Measurements from ENCODE around the gene CD300A. TPM values are rescaled to one million over a fixed set of nuclear protein-coding genes. Genes with fewer than 3 reads are reported as not detected.
A peak's percentile ranks its signal among the peaks of the same experiment; 100 is the strongest.

CD300A gene
- total RNA-seq, 3 donors from 2014 or later (not counting 1 experiment from before 2014, with no cell fraction given) = 287 to 370 (median 295) TPM

- H3K4me1 ChIP-seq (ENCODE audit: control insufficient read depth, insufficient read depth, low read length) = peaks cover 89% of the 10 kb centered on the region
- peaks cover 42 to 55% of the 10 kb centered on the region in 2 donors for H3K4me1 Mint-ChIP-seq
- H3K27me3 Mint-ChIP-seq (ENCODE audit: low read depth in 2 of 2) = no peaks in the 10 kb centered on the region
- intact Hi-C loops (cut with micrococcal nuclease) = no loop called here
- H3K27me3 ChIP-seq (ENCODE audit: control insufficient read depth, insufficient read depth, low read length) = no peaks in the 10 kb centered on the region
- no peaks in the 10 kb centered on the region for H3K36me3 Mint-ChIP-seq
- H3K4me3 ChIP-seq (ENCODE audit: low read length) = no peak overlapping the region
- TF ChIP-seq CTCF (IDR thresholded peaks at IDR 0.05) = no peak
- ATAC-seq (no peak), DNase-seq (no peak)
- H3K4me3 Mint-ChIP-seq = peak overlapping the region; percentile 13
- H3K27ac Mint-ChIP-seq = no peak overlapping the region
- H3K9me3 ChIP-seq (ENCODE audit: control insufficient read depth, insufficient read depth, low read length) = no peaks in the 10 kb centered on the region
- no peaks in the 10 kb centered on the region for H3K9me3 Mint-ChIP-seq
- 88% methylated on average over 10 of the region's 10 CpGs for WGBS (ENCODE audit: insufficient coverage)
- H3K36me3 ChIP-seq (ENCODE audit: control insufficient read depth, insufficient read depth, low read length) = no peaks in the 10 kb centered on the region
- peak overlapping the region; percentile 80 for H3K27ac ChIP-seq (ENCODE audit: low read length)
Observed at GRCh38 chr17:74461611-74462010, 4.8 kb upstream of the CD300A start.

- Mint-ChIP-seq H3K36me3 (no peaks in the 10 kb centered on the region), H3K4me3 (no peak overlapping the region), H3K27me3 (ENCODE audit: low read depth in 2 of 2) (no peaks in the 10 kb centered on the region), H3K4me1 (peaks cover 24 to 42% of the 10 kb centered on the region in 2 donors), H3K9me3 (no peaks in the 10 kb centered on the region), H3K27ac (no peak overlapping the region)
- Histone ChIP-seq H3K9me3 (ENCODE audit: control insufficient read depth, insufficient read depth, low read length) (no peaks in the 10 kb centered on the region), H3K27ac (ENCODE audit: low read length) (peak overlapping the region; percentile 80), H3K27me3 (ENCODE audit: control insufficient read depth, insufficient read depth, low read length) (no peaks in the 10 kb centered on the region), H3K36me3 (ENCODE audit: control insufficient read depth, insufficient read depth, low read length) (peaks cover 4% of the 10 kb centered on the region), H3K4me1 (ENCODE audit: control insufficient read depth, insufficient read depth, low read length) (peaks cover 71% of the 10 kb centered on the region), H3K4me3 (ENCODE audit: low read length) (no peak overlapping the region)
- intact Hi-C loops (cut with micrococcal nuclease) = loop anchor here (1.0 kb wide), 1 partner anchor 9 kb away; no protein-coding TSS in a partner anchor
- 46% methylated on average over 7 of the region's 7 CpGs for WGBS (ENCODE audit: insufficient coverage)
- ATAC-seq (peak in 1 of 3 donors; percentile 4), DNase-seq (peak in 1 of 2 donors; percentile 38)
- TF ChIP-seq CTCF (IDR thresholded peaks at IDR 0.05) = no peak
Observed at GRCh38 chr17:74464730-74465377, 1.6 kb upstream of the CD300A start.

GRCh38 chr17:74465378-74466110 is 890 bp upstream of the CD300A start:
- H3K36me3 ChIP-seq (ENCODE audit: control insufficient read depth, insufficient read depth, low read length) = peaks cover 10% of the 10 kb centered on the region
- Mint-ChIP-seq H3K4me1 (peaks cover 25 to 44% of the 10 kb centered on the region in 2 donors), H3K36me3 (no peaks in the 10 kb centered on the region), H3K27me3 (ENCODE audit: low read depth in 2 of 2) (no peaks in the 10 kb centered on the region), H3K4me3 (no peak overlapping the region), H3K27ac (no peak overlapping the region), H3K9me3 (no peaks in the 10 kb centered on the region)
- WGBS (ENCODE audit: insufficient coverage) = 42% methylated on average over 8 of the region's 8 CpGs
- ATAC-seq (peak in 1 of 3 donors; percentile 0), DNase-seq (no peak)
- peak overlapping the region; percentile 80 for H3K27ac ChIP-seq (ENCODE audit: low read length)
- H3K27me3 ChIP-seq (ENCODE audit: control insufficient read depth, insufficient read depth, low read length) = no peaks in the 10 kb centered on the region
- H3K9me3 ChIP-seq (ENCODE audit: control insufficient read depth, insufficient read depth, low read length) = no peaks in the 10 kb centered on the region
- H3K4me3 ChIP-seq (ENCODE audit: low read length) = peak overlapping the region; percentile 83
- TF ChIP-seq CTCF (IDR thresholded peaks at IDR 0.05) = no peak
- peaks cover 68% of the 10 kb centered on the region for H3K4me1 ChIP-seq (ENCODE audit: control insufficient read depth, insufficient read depth, low read length)
- intact Hi-C loops (cut with micrococcal nuclease) = no loop called here
